H9 (cell line): Measurements from ENCODE around the gene LBH. TPM values are rescaled to one million over a fixed set of nuclear protein-coding genes. Genes with fewer than 3 reads are reported as not detected.

ENCODE experiments used
- DNase-seq: peaks from one replicate; pipeline ENCODE4 v3.0.0-alpha.2; 2017
- H2AFZ ChIP-seq: one replicate; pipeline ENCODE4 v1.6.1; 2013; ENCODE audit warnings: mild to moderate bottlenecking, low read length, control low read depth, moderate library complexity
- H2AK5ac ChIP-seq: 2 replicates; pipeline ENCODE4 v1.6.1; 2013; ENCODE audit warnings: low read length, control low read depth, mixed read lengths; ENCODE audit not compliant: insufficient read length
- H2BK120ac ChIP-seq: one replicate; pipeline ENCODE4 v1.6.1; 2013; ENCODE audit warnings: low read depth, mild to moderate bottlenecking, low read length, control low read depth, inconsistent platforms; ENCODE audit not compliant: poor library complexity, severe bottlenecking
- H2BK12ac ChIP-seq: 2 replicates; pipeline ENCODE4 v1.6.1; 2013; ENCODE audit warnings: low read length, control low read depth, mixed read lengths, low read depth; ENCODE audit not compliant: insufficient read length
- H2BK15ac ChIP-seq: 2 replicates; pipeline ENCODE4 v1.6.1; 2013; ENCODE audit warnings: low read depth, low read length, control low read depth
- H2BK20ac ChIP-seq: one replicate; pipeline ENCODE4 v1.6.1; 2013; ENCODE audit warnings: low read depth, mild to moderate bottlenecking, low read length, control low read depth, inconsistent platforms; ENCODE audit not compliant: poor library complexity, severe bottlenecking
- H2BK5ac ChIP-seq: 2 replicates; pipeline ENCODE4 v1.6.1; 2013; ENCODE audit warnings: low read length, control low read depth, mixed read lengths; ENCODE audit not compliant: insufficient read length
- H3K14ac ChIP-seq: 2 replicates; pipeline ENCODE4 v1.6.1; 2013; ENCODE audit warnings: low read length, control low read depth; ENCODE audit not compliant: insufficient read depth
- H3K18ac ChIP-seq: 2 replicates; pipeline ENCODE4 v1.6.1; 2013; ENCODE audit warnings: low read depth, mild to moderate bottlenecking, mixed read lengths, low read length, control low read depth; ENCODE audit not compliant: insufficient read length
- H3K23ac ChIP-seq: 2 replicates; pipeline ENCODE4 v1.6.1; 2013; ENCODE audit warnings: low read length, control low read depth, mixed read lengths, low read depth; ENCODE audit not compliant: insufficient read length
- H3K23me2 ChIP-seq: 2 replicates; pipeline ENCODE4 v1.6.1; 2013; ENCODE audit warnings: low read depth, mild to moderate bottlenecking, mixed read lengths, low read length, control low read depth; ENCODE audit not compliant: insufficient read length, poor library complexity, severe bottlenecking
- H3K27ac ChIP-seq: 2 replicates; pipeline ENCODE4 v1.5.1; 2013; ENCODE audit warnings: low read length, control low read depth, mixed read lengths, low read depth; ENCODE audit not compliant: insufficient read length
- H3K27me3 ChIP-seq: 2 replicates; pipeline ENCODE4 v1.6.1; 2013; ENCODE audit warnings: low read length, control low read depth, inconsistent platforms; ENCODE audit not compliant: insufficient read depth
- H3K4ac ChIP-seq: 2 replicates; pipeline ENCODE4 v1.6.1; 2013; ENCODE audit warnings: low read depth, mild to moderate bottlenecking, control low read depth, inconsistent platforms, low read length, moderate library complexity
- H3K4me1 ChIP-seq: 2 replicates; pipeline ENCODE4 v1.6.1; 2013; ENCODE audit warnings: low read length, control low read depth, inconsistent platforms; ENCODE audit not compliant: insufficient read depth
- H3K4me2 ChIP-seq: 2 replicates; pipeline ENCODE4 v1.6.1; 2013; ENCODE audit warnings: low read length, control low read depth, mixed read lengths; ENCODE audit not compliant: insufficient read length, insufficient read depth
- H3K56ac ChIP-seq: 2 replicates; pipeline ENCODE4 v1.6.1; 2013; ENCODE audit warnings: low read depth, mild to moderate bottlenecking, mixed read lengths, low read length, control low read depth; ENCODE audit not compliant: insufficient read length
- H3K79me1 ChIP-seq: 2 replicates; pipeline ENCODE4 v1.6.1; 2013; ENCODE audit warnings: low read depth, mild to moderate bottlenecking, moderate library complexity, low read length, control low read depth, inconsistent platforms; ENCODE audit not compliant: insufficient read depth, poor library complexity, severe bottlenecking
- H3K79me2 ChIP-seq: 2 replicates; pipeline ENCODE4 v1.6.1; 2013; ENCODE audit warnings: low read length, control low read depth, inconsistent platforms; ENCODE audit not compliant: insufficient read depth
- H3K9ac ChIP-seq: 2 replicates; pipeline ENCODE4 v1.6.1; 2013; ENCODE audit warnings: low read length, control low read depth, mixed read lengths; ENCODE audit not compliant: insufficient read length; ENCODE audit errors: extremely low read depth
- H3K9me3 ChIP-seq: one replicate; pipeline ENCODE4 v1.6.1; 2013; ENCODE audit warnings: low read depth, low read length, inconsistent platforms; ENCODE audit not compliant: control insufficient read depth
- H3T11ph ChIP-seq: one replicate; pipeline ENCODE4 v1.6.1; 2013; ENCODE audit warnings: mild to moderate bottlenecking, low read length, control low read depth, inconsistent platforms
- H4K20me1 ChIP-seq: one replicate; pipeline ENCODE4 v1.6.1; 2013; ENCODE audit not compliant: control insufficient read depth, insufficient read length, insufficient read depth
- H4K5ac ChIP-seq: 2 replicates; pipeline ENCODE4 v1.6.1; 2013; ENCODE audit warnings: low read depth, mild to moderate bottlenecking, mixed read lengths, low read length, control low read depth; ENCODE audit not compliant: insufficient read length
- H4K8ac ChIP-seq: replicated peaks from 2 replicates; pipeline ENCODE4 v1.6.1; 2013; ENCODE audit warnings: low read length, control low read depth, mixed read lengths, low read depth; ENCODE audit not compliant: insufficient read length
- H4K91ac ChIP-seq: 2 replicates; pipeline ENCODE4 v1.6.1; 2013; ENCODE audit warnings: low read depth, mild to moderate bottlenecking, moderate library complexity, mixed read lengths, low read length, control low read depth; ENCODE audit not compliant: insufficient read length
- H3K27ac Mint-ChIP-seq, 3 experiments: 2 replicates in 2 of 3; 3 replicates in 1 of 3; pipeline ENCODE4 v1.8.0; 2020 to 2021; ENCODE audit warnings: mixed read lengths in 3 of 3, mild to moderate bottlenecking in 1 of 3, moderate library complexity in 1 of 3
- H3K27me3 Mint-ChIP-seq: 2 replicates; pipeline ENCODE4 v1.8.0; 2021; ENCODE audit warnings: low read depth, mild to moderate bottlenecking, moderate library complexity, mixed read lengths
- H3K36me3 Mint-ChIP-seq, 3 experiments: 2 replicates in 2 of 3; 3 replicates in 1 of 3; pipeline ENCODE4 v1.8.0; 2020 to 2021; ENCODE audit warnings: low read depth in 3 of 3, mixed read lengths in 3 of 3; ENCODE audit not compliant: insufficient read depth in 1 of 3
- H3K4me1 Mint-ChIP-seq, 2 experiments: 2 replicates each; pipeline ENCODE4 v1.8.0; 2020; ENCODE audit warnings: mixed read lengths in 2 of 2
- H3K4me3 Mint-ChIP-seq, 2 experiments: 2 replicates in 1 of 2; 3 replicates in 1 of 2; pipeline ENCODE4 v1.8.0; 2020 to 2021; ENCODE audit warnings: mild to moderate bottlenecking in 2 of 2, mixed read lengths in 2 of 2, moderate library complexity in 1 of 2
- H3K9me3 Mint-ChIP-seq, 2 experiments: 2 replicates in 1 of 2; 3 replicates in 1 of 2; pipeline ENCODE4 v1.8.0; 2020; ENCODE audit warnings: mild to moderate bottlenecking in 2 of 2, mixed read lengths in 2 of 2, moderate library complexity in 1 of 2
- CTCF ChIP-seq: fragments of 200-600 bp; sonication (generic); conservative IDR thresholded peaks from 3 replicates; pipeline ENCODE4 v1.8.0; 2021; ENCODE audit warnings: antibody characterized with exemption, mild to moderate bottlenecking
- WGBS: extraction: QIAGEN DNeasy Blood & Tissue Kit; methylation state at CpG from one replicate; pipeline ENCODE4 v1.1.7; 2013; ENCODE audit warnings: missing lambda C conversion rate, low lambda C conversion rate, mixed read lengths; ENCODE audit not compliant: insufficient read length; ENCODE audit errors: extremely low coverage; 5-methylcytosine and 5-hydroxymethylcytosine counted together
- total RNA-seq: library from RNA; stranded (reverse); gene quantifications from 2 replicates; pipeline ENCODE4 v1.2.1, GENCODE V29; 2021

LBH gene
- total RNA-seq, 1 experiment from 2014 or later, result 53.0 TPM

GRCh38 chr2:30260941-30261340 lies 29.6 kb downstream of the LBH start:
- H3K9me3 ChIP-seq, result no peaks in the 10 kb centered on the region
- Mint-ChIP-seq H3K4me1 (peaks cover under 1 to 6% of the 10 kb centered on the region in 2 experiments), H3K4me3 (no peak overlapping the region), H3K27me3 (peaks cover 4% of the 10 kb centered on the region; the same call in 1 of the 2 replicates), H3K9me3 (peaks cover 0 to 8% of the 10 kb centered on the region in 2 experiments; a peak in 3 of 5 replicates), H3K27ac (no peak overlapping the region), H3K36me3 (peaks cover 13 to 36% (median 35%) of the 10 kb centered on the region in 3 experiments)
- no peak overlapping the region for H4K8ac ChIP-seq
- no peak overlapping the region for H3K23ac ChIP-seq
- H3K4me2 ChIP-seq, result no peak overlapping the region
- WGBS, result no CpG with 5 or more reads among the region's 2 CpGs
- no peak overlapping the region for H3K18ac ChIP-seq
- no peak overlapping the region for H3K4ac ChIP-seq
- H2BK120ac ChIP-seq, result no peak overlapping the region
- H2BK20ac ChIP-seq, result no peak overlapping the region
- no peak overlapping the region for H2AK5ac ChIP-seq
- H3K56ac ChIP-seq, result no peak overlapping the region
- H2BK15ac ChIP-seq, result no peak overlapping the region
- H3K23me2 ChIP-seq, result no peaks in the 10 kb centered on the region
- no peak overlapping the region for H2BK5ac ChIP-seq
- no peaks in the 10 kb centered on the region for H3K79me1 ChIP-seq
- no peak for TF ChIP-seq CTCF
- H3K14ac ChIP-seq, result no peak overlapping the region
- H2AFZ ChIP-seq, result no peak overlapping the region
- H2BK12ac ChIP-seq, result no peak overlapping the region
- no peaks in the 10 kb centered on the region for H4K20me1 ChIP-seq
- no peak for DNase-seq
- H4K91ac ChIP-seq, result no peak overlapping the region
- H3K79me2 ChIP-seq, result no peaks in the 10 kb centered on the region
- no peaks in the 10 kb centered on the region for H3K4me1 ChIP-seq
- no peaks in the 10 kb centered on the region for H3K27me3 ChIP-seq
- no peak overlapping the region for H3T11ph ChIP-seq
- no peak overlapping the region for H3K9ac ChIP-seq
- H4K5ac ChIP-seq, result no peak overlapping the region
- H3K27ac ChIP-seq, result no peak overlapping the region
